AG04450 (cell line): ENCODE results near the gene SEPTIN8. TPM values are rescaled to one million over a fixed set of nuclear protein-coding genes. Genes with fewer than 3 reads are reported as not detected.

ENCODE experiments used
- CTCF ChIA-PET: fragments of 300-600, 350-600 bp; formaldehyde crosslinking; extraction: SDS; loops from one replicate; lab custom pipeline; 2022; ENCODE audit warnings: antibody characterized with exemption, inconsistent platforms; lab: Charles Lee
- POLR2A ChIA-PET: fragments of 350-600 bp; formaldehyde crosslinking; extraction: SDS; loops from one replicate; lab custom pipeline; 2021; ENCODE audit warnings: antibody characterized with exemption, inconsistent platforms; lab: Yijun Ruan, JAX
- DNase-seq: peaks from one replicate; pipeline ENCODE4 v3.0.0-alpha.2; 2011; ENCODE audit warnings: low read depth, low spot score
- H3K27ac ChIP-seq: one replicate; pipeline ENCODE4 v1.5.1; 2012; ENCODE audit warnings: low read depth, low read length, control low read depth
- H3K27me3 ChIP-seq: one replicate; pipeline ENCODE4 v1.6.0; 2012; ENCODE audit warnings: low read length; ENCODE audit not compliant: control insufficient read depth, insufficient read depth
- H3K4me3 ChIP-seq: 2 replicates; pipeline ENCODE4 v1.5.1; 2011; ENCODE audit warnings: mild to moderate bottlenecking, low read depth, low read length, control low read depth
- H3K9me3 ChIP-seq: 2 replicates; pipeline ENCODE4 v1.5.1; 2012; ENCODE audit warnings: low read length; ENCODE audit not compliant: control insufficient read depth, insufficient read depth
- polyA plus RNA-seq: library from polyadenylated mRNA; depleted of rRNA; stranded (reverse); fragments of >200 nt; gene quantifications from 2 replicates; pipeline ENCODE4 v1.2.3, GENCODE V29; 2011
- TF ChIP-seq, protein P1 (sequence below): IDR thresholded peaks from 2 replicates; pipeline ENCODE4 v1.5.1; 2011; ENCODE audit warnings: low read depth, low read length, control low read depth, inconsistent platforms

The SEPTIN8 gene
- polyA plus RNA-seq, 1 experiment: 62.4 TPM

DNA sequence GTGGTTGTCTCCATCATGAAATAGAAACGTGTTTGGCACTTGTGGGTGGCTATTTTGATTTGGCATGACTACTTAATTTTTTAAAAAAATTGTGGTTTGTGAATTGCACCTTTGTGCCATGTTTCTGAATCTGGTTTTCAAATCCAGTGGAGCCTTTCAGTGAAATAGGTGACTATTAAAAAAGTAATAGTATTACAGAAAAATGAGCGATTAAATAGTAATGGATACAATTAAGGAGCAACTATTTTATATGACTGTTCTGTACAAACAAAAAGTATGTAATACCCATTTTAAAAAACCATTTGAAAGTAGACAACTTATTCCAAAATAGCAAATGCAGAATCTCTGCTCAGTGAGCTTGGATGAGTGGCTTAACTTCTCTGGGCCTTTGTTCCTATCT, 39.0 kb upstream of the SEPTIN8 start:
- DNase-seq: no peak
- CTCF ChIA-PET: interaction anchor here (1.2 to 8.2 kb wide), 3 partner anchors 61 to 430 kb away, joined by 4 to 147 read pairs (median 6); no protein-coding TSS in a partner anchor
- Histone ChIP-seq H3K27ac (no peak overlapping the region), H3K9me3 (no peaks in the 10 kb centered on the region; the same call in 1 of the 2 replicates), H3K27me3 (peaks cover 12% of the 10 kb centered on the region), H3K4me3 (no peak overlapping the region)
- TF ChIP-seq, protein P1, sequence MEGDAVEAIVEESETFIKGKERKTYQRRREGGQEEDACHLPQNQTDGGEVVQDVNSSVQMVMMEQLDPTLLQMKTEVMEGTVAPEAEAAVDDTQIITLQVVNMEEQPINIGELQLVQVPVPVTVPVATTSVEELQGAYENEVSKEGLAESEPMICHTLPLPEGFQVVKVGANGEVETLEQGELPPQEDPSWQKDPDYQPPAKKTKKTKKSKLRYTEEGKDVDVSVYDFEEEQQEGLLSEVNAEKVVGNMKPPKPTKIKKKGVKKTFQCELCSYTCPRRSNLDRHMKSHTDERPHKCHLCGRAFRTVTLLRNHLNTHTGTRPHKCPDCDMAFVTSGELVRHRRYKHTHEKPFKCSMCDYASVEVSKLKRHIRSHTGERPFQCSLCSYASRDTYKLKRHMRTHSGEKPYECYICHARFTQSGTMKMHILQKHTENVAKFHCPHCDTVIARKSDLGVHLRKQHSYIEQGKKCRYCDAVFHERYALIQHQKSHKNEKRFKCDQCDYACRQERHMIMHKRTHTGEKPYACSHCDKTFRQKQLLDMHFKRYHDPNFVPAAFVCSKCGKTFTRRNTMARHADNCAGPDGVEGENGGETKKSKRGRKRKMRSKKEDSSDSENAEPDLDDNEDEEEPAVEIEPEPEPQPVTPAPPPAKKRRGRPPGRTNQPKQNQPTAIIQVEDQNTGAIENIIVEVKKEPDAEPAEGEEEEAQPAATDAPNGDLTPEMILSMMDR: no peak
- POLR2A ChIA-PET: no interaction called here

DNA sequence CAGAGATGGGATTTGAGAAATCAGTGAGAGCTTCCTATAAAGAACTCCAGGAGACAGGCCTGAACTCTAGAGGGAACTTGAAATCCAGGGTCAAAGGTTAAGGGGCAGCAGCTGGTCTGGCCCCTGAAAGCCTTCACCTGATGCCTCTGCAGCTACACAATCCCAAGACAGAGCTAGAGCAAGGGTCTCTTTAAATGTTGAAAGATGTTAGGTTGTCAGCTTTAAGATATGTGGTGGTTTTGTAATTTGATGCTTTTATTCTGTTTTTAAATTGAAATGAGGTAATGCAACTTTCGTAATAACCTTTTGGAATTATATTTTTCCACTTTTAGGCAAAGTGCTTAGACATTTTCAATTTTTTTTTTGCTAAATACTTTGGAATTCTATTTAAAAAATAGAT, 38.4 kb upstream of the SEPTIN8 start:
- POLR2A ChIA-PET: no interaction called here
- DNase-seq: no peak
- Histone ChIP-seq H3K9me3 (no peaks in the 10 kb centered on the region; the same call in 1 of the 2 replicates), H3K27me3 (peaks cover 13% of the 10 kb centered on the region), H3K4me3 (no peak overlapping the region), H3K27ac (no peak overlapping the region)
- CTCF ChIA-PET: interaction anchor here (0.5 to 2.1 kb wide), 4 partner anchors 61 to 429 kb away, joined by 3 to 6 read pairs (median 4); no protein-coding TSS in a partner anchor
- TF ChIP-seq, protein P1: no peak

DNA sequence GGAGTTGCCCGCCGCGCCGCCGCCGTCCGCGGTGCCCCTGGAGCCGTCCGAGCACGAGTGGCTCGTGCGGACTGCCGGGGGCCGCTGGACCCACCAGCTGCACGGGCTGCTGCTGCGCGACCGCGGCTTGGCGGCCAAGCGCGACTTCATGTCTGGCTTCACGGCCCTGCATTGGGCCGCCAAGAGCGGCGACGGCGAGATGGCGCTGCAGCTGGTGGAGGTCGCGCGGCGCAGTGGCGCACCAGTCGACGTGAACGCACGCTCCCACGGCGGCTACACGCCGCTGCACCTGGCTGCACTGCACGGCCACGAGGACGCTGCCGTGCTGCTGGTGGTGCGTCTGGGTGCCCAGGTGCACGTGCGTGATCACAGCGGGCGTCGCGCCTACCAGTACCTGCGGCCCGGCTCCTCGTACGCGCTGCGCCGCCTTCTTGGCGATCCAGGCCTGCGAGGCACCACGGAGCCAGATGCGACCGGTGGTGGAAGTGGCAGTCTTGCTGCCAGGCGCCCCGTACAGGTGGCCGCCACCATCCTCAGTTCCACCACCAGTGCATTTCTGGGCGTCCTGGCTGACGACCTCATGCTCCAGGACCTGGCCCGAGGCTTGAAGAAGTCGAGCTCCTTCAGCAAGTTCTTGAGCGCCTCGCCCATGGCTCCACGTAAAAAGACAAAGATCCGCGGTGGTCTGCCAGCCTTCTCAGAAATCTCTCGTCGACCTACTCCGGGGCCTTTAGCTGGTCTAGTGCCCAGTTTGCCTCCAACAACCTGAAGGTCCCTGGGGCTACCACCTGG, 37.7 kb upstream of the SEPTIN8 start:
- ChIA-PET POLR2A (no interaction called here), CTCF (interaction anchor here (0.5 to 2.1 kb wide), 4 partner anchors 60 to 428 kb away, joined by 3 to 6 read pairs (median 4); no protein-coding TSS in a partner anchor)
- no peaks in the 10 kb centered on the region; the same call in 1 of the 2 replicates for H3K9me3 ChIP-seq
- peak overlapping the region; percentile 21 for H3K27ac ChIP-seq
- no peak overlapping the region for H3K4me3 ChIP-seq
- TF ChIP-seq, protein P1: no peak
- H3K27me3 ChIP-seq: peaks cover 18% of the 10 kb centered on the region
- no peak for DNase-seq

DNA sequence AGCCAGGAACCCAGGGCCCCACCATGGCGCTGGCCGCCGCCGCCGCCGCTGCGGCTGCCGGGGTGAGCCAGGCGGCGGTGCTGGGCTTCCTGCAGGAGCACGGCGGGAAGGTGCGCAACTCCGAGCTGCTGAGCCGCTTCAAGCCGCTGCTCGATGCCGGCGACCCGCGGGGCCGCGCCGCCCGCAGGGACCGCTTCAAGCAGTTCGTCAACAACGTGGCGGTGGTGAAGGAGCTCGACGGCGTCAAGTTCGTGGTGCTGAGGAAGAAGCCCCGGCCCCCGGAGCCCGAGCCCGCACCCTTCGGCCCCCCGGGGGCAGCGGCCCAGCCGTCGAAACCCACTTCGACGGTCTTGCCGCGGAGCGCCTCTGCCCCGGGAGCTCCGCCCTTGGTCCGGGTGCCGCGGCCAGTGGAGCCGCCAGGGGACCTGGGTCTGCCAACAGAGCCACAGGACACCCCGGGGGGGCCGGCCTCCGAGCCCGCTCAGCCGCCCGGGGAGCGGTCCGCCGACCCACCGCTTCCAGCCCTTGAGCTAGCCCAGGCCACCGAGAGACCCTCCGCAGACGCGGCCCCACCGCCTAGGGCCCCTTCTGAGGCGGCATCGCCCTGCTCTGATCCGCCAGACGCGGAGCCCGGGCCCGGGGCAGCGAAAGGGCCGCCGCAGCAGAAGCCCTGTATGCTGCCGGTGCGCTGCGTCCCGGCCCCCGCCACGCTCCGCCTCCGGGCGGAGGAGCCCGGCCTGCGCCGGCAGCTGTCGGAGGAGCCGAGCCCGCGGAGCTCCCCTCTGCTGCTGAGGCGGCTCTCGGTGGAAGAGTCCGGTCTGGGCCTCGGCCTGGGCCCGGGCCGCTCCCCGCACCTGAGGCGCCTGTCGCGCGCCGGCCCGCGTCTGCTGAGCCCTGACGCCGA, 36.8 kb upstream of the SEPTIN8 start:
- no peak for DNase-seq
- Histone ChIP-seq H3K27ac (no peak overlapping the region), H3K9me3 (no peaks in the 10 kb centered on the region; the same call in 1 of the 2 replicates), H3K4me3 (peak overlapping the region; percentile 44; the same call in 1 of the 2 replicates), H3K27me3 (peaks cover 21% of the 10 kb centered on the region)
- ChIA-PET POLR2A (no interaction called here), CTCF (interaction anchor here (2.1 kb wide), 1 partner anchor 59 kb away, joined by 6 read pairs; no protein-coding TSS in a partner anchor)
- TF ChIP-seq, protein P1: no peak
